HG02938 (cell line): ENCODE data around the gene MAPKAP1.

Experiments
- ATAC-seq: cut with Tn5 transposase; IDR thresholded peaks from one replicate; pipeline ENCODE4 v1.9.1; 2021; ENCODE audit warnings: mild to moderate bottlenecking, moderate library complexity; ENCODE audit not compliant: unreplicated experiment

Gene MAPKAP1

DNA sequence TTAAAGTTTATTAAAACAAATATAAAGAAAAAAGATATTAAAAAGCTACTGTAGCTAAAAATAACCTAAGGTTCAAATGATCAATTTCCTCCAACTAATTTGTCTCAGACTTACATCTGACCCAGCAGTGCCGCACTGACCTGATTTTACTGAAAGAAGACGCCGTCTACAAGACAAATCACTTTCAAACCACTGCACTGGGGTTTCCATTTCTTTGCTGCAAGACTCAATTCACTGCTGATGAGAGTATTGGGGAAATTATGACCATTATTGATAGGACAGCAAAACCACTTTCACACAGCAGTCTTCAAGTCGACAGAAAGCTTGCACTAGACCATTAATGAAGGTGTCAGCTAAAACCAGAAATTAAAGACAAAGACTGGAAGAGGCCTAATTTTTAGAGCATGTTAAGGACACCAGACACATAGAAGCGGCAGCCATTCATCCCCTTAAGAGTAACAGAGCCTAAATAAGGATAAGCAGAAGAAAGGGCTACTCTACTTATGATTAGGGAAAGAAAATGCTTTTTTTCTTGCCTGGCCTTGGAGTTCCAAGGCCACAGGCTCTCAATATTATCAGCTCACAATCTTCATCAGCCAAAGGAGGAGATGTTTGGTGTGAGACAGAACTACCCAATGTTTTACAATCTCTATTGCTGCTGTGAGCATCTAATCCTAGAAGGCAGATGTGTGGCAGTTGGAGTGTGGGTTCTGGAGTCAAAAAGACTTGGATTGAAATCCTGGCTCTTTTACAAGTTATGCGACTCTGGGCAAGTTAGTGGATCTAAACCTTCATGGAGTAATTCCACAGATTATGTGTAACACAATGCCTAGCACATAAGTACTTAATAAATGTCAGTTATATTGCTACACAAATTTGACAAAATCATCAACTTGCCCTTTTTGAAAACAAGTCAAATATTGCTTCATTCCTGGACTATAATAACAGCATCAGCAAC is 190.7 kb downstream of the MAPKAP1 start:
- ATAC-seq, result no peak

DNA sequence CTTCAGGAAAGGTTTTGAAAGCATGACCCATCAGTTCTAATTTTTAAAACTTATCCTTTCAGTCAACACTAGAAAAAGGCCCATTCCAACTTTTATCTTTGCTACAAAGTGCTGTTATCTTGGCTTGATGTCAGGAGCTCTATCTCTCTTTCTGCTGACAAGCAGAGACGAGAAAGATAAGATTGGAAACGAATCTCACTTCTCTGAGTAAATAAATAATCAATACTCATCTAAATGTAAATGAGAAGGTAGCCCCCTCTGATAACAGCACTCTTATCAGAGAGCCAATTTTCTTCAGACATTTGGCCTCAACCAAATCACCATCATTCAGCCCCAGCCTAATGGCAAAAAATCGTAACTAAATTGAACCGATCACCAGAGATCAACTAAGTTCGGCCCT is 191.7 kb downstream of the MAPKAP1 start:
- no peak for ATAC-seq

GRCh38 chr9:125514468-125514867 is 192.5 kb downstream of the MAPKAP1 start:
- ATAC-seq, result no peak

- ATAC-seq, result no peak
Measured at GRCh38 chr9:125513668-125514413, 193.2 kb downstream of the MAPKAP1 start.

- ATAC-seq, result no peak
Measured at GRCh38 chr9:125513303-125513667, 193.7 kb downstream of the MAPKAP1 start.

GRCh38 chr9:125511789-125512660 is 195.0 kb downstream of the MAPKAP1 start:
- ATAC-seq, result no peak

DNA sequence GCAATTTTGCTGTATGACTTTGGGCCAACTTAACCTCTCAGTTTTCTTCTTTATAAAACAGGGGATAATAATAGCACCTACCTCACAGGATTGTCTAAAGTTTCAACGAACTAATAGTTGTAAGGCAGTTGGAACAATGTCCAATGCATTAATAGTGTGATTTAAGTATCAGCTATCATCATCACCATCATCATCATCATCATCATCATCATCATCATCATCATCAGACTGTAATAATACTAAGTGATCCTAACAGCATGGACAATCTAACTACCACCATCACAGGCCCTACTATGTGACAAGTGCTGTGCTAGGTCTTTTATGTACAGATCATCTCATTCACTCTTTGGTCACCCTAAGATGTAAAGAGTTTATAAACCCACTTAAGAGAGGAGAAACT is 196.0 kb downstream of the MAPKAP1 start:
- no peak for ATAC-seq

GRCh38 chr9:125509476-125509875 is 197.5 kb downstream of the MAPKAP1 start:
- no peak for ATAC-seq

DNA sequence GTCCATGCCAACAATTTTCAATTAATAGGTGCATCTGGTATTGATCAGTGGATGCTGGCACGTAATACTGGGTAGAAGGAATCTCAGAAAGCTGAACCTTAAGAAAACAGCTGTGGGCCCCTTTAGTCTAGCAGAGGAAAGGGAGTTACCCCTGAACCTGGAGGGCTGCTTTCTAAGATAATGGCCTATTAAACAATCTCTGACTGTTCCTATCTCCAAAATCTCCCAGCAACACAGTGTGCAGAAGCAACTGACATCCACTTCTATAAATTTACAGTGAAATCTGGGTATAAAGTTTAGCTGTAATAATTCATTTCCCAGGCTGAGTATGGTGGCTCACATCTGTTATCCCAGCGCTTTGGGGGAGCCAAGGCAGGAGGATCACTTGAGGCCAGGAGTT is 198.8 kb downstream of the MAPKAP1 start:
- ATAC-seq, result no peak

GRCh38 chr9:125507226-125507625 is 199.8 kb downstream of the MAPKAP1 start:
- no peak for ATAC-seq

- no peak for ATAC-seq
Measured at GRCh38 chr9:125505988-125506438, 201.0 kb downstream of the MAPKAP1 start.

DNA sequence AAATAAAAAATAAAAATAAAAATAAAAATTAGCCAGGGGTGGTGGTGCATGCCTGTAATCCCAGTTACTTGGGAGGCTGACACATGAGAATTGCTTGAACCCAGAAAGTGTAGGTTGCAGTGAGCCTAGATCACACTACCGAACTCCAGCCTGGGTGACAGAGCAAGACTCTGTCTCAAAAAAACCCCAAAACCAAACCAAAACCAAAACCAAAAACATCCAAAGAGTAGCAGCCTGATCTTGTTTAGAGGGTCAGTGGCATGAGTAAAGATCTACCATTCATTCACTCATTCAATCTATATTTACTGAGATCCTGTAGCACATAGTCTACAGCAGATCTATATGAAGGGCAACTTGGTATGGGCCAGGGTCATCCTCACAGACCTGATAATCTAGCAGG is 202.4 kb downstream of the MAPKAP1 start:
- no peak for ATAC-seq

GRCh38 chr9:125497906-125498305 is 209.1 kb downstream of the MAPKAP1 start:
- ATAC-seq, result no peak

DNA sequence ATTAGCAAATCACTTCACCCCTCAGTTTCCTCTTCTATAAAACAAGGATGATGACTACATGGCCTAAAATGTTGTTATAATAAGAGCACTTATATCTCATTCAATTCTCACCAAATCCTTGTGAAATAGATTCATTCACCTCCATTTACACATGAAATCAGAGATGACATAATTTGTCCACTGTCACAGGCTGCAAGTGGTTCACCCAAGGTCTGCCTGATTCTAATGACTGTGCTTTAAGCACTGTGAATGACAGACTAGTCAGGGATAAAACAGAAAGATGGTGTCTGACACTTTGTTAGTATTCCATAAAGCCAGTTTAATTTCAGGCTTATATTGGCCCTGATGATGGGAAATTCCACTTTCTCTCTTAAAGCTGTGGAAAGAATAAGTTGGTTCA is 209.5 kb downstream of the MAPKAP1 start:
- no peak for ATAC-seq

DNA sequence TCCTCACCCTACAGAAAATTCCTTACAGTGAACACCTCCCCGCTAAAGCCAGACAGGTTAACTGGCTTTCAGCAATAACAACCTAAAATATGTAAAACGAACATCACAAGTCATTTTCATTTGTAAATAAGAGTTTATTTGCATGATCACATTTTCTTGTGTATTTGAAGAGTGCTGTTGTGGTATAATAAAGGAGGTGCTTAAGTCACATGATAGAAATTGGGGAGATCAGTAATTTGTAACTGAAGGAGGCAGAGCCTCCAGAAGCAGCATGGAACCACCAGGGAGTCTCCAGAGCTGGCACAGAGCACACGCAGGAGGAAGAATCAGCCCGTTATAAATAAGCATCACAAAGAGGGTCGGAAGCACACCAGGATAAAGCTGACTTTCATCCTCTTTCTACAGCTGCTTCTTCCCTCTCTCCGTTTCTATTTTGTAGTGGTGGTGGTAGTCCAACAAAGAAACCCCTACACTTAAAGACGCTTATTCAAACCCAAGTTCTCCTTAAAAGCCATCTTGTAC is 210.6 kb downstream of the MAPKAP1 start:
- ATAC-seq, result no peak

DNA sequence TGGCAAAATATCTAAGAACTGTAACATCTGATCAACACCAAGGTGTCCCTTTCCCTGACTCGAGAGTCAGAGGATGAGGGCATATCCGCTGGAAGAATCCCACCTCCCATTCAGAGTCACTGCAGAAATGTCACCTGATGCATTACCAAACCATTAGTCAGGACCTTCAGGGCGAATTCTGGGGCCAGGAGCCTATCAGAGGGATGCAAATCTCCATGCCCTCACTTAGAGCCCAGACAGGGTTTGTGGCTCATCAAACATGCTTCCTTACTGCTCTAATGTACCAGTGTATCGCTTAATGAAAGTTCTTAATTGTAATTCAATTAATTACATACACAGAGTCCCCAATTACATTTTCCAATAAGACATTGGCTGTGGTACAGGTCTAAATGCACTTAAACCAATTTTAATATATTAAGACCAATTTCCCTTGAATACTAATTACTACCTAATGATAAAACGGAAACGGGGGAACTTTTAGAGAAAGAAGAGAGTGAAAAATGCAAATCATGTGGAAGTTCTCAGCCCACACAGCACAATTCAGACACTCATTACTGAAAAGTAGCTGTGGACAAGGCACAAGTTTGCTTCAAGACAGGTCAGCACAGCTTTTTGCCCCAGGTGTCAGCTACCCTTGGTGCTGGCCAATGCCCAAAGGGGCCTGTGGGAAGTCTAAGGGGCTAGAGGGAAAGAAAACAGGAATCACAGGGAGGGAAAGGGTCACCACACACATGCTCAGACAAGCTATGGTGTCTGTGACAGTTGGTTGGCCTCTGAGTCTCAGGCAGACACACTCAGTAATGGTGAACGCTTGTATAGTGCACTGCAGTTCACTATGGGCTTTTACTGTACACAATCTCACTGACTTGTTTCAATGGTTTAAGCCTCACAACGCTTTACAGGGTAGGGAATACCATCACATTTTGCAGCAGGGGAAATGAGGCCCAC is 211.6 kb downstream of the MAPKAP1 start:
- no peak for ATAC-seq

DNA sequence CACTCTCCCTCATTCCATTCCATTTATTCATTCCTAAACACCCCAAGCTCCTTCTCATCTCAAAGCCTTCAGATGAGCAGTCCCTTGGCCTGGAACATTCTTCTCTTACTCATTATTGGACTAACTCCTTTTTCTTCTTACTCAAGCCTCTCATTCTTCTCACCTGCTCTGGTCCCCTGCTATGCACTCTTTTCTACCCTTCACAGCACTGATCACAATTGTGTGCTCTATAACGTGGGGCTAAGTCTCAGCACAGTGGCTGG is 212.4 kb downstream of the MAPKAP1 start:
- ATAC-seq, result no peak

GRCh38 chr9:125493881-125494652 is 212.9 kb downstream of the MAPKAP1 start:
- no peak for ATAC-seq

GRCh38 chr9:125493384-125493783 is 213.6 kb downstream of the MAPKAP1 start:
- ATAC-seq, result no peak
